SH-SY5Y (cell line): ENCODE data around the gene NCOA3.

Experiments used
- GATA2 ChIP-seq: IDR thresholded peaks from 2 replicates; pipeline ENCODE4 v1.6.1; 2011; ENCODE audit warnings: mild to moderate bottlenecking, low read depth, low read length
- GATA3 ChIP-seq: IDR thresholded peaks from 2 replicates; pipeline ENCODE4 v1.6.1; 2011; ENCODE audit warnings: low read depth, mild to moderate bottlenecking, low read length, moderate library complexity

Gene NCOA3

GRCh38 chr20:47544852-47545251, 43.2 kb downstream of the NCOA3 start:
- no peak for TF ChIP-seq GATA2
- no peak for TF ChIP-seq GATA3

- no peak for TF ChIP-seq GATA2
- TF ChIP-seq GATA3: no peak
These were observed 43.8 kb downstream of the NCOA3 start for GRCh38 chr20:47545499-47545898.

GRCh38 chr20:47546184-47547033, 44.7 kb downstream of the NCOA3 start:
- TF ChIP-seq GATA2 (no peak), GATA3 (no peak)

GRCh38 chr20:47547034-47547387, 45.3 kb downstream of the NCOA3 start:
- no peak for TF ChIP-seq GATA3
- no peak for TF ChIP-seq GATA2

- TF ChIP-seq GATA2 (no peak), GATA3 (no peak)
These were observed 48.0 kb downstream of the NCOA3 start for GRCh38 chr20:47549671-47550070.

GRCh38 chr20:47551222-47551621, 49.5 kb downstream of the NCOA3 start:
- TF ChIP-seq GATA3 (no peak), GATA2 (no peak)

- no peak for TF ChIP-seq GATA2
- TF ChIP-seq GATA3: no peak
These were observed 50.2 kb downstream of the NCOA3 start for GRCh38 chr20:47551841-47552240.

GRCh38 chr20:47552996-47553395, 51.3 kb downstream of the NCOA3 start:
- TF ChIP-seq GATA2: no peak
- no peak for TF ChIP-seq GATA3

GRCh38 chr20:47557218-47557617, 55.5 kb downstream of the NCOA3 start:
- TF ChIP-seq GATA2 (no peak), GATA3 (no peak)

GRCh38 chr20:47557791-47558190, 56.1 kb downstream of the NCOA3 start:
- TF ChIP-seq GATA2: no peak
- TF ChIP-seq GATA3: no peak

GRCh38 chr20:47558295-47559066, 56.8 kb downstream of the NCOA3 start:
- no peak for TF ChIP-seq GATA3
- no peak for TF ChIP-seq GATA2

- no peak for TF ChIP-seq GATA2
- TF ChIP-seq GATA3: no peak
These were observed 57.5 kb downstream of the NCOA3 start for GRCh38 chr20:47559141-47559540.

GRCh38 chr20:47561180-47561579, 59.5 kb downstream of the NCOA3 start:
- TF ChIP-seq GATA2 (no peak), GATA3 (no peak)

- TF ChIP-seq GATA3 (no peak), GATA2 (no peak)
These were observed 60.2 kb downstream of the NCOA3 start for GRCh38 chr20:47561603-47562583.
